CD4-positive, alpha-beta T cell (primary cell): Measurements from ENCODE around the gene CTNNBIP1. TPM values are rescaled to one million over a fixed set of nuclear protein-coding genes. Genes with fewer than 3 reads are reported as not detected.

Experiments
- ATAC-seq: fragments of 200-7000 bp; cut with Tn5 transposase; one replicate; pipeline ENCODE4 v1.10.0; 2022; ENCODE audit warnings: mild to moderate bottlenecking; ENCODE audit not compliant: poor library complexity
- CTCF ChIA-PET: fragments of 350-600 bp; sonication (Branson Sonifier 250); formaldehyde crosslinking; loops from one replicate; lab custom pipeline; 2021; ENCODE audit warnings: antibody characterized with exemption, inconsistent platforms; lab: Charles Lee
- POLR2A ChIA-PET: fragments of 350-600 bp; sonication (Branson Sonifier 250); formaldehyde crosslinking; loops from one replicate; lab custom pipeline; 2021; ENCODE audit warnings: antibody characterized with exemption, inconsistent platforms; lab: Charles Lee
- DNase-seq, 14 experiments: peaks; one replicate each; pipeline ENCODE4 v3.0.0-alpha.2; 2013 to 2020; ENCODE audit warnings: mixed read lengths in 2 of 14
- H3K27ac ChIP-seq, 2 donors: one replicate each; pipeline versions ENCODE4 v1.5.1 to v1.7.0; 2013; ENCODE audit warnings: low read length in 2 of 2, low read depth in 1 of 2, mild to moderate bottlenecking in 1 of 2
- H3K27me3 ChIP-seq, 2 experiments: 1 replicate in 1 of 2; 2 replicates in 1 of 2; pipeline versions ENCODE4 v1.6.1 to v1.7.0; 2013; ENCODE audit warnings: low read length in 2 of 2, control low read depth in 1 of 2, mild to moderate bottlenecking in 1 of 2, moderate library complexity in 1 of 2; ENCODE audit not compliant: insufficient read depth in 2 of 2, control insufficient read depth in 1 of 2
- H3K36me3 ChIP-seq: one replicate; pipeline ENCODE4 v1.6.1; 2013; ENCODE audit warnings: low read length, control low read depth; ENCODE audit not compliant: insufficient read depth
- H3K4me1 ChIP-seq: one replicate; pipeline ENCODE4 v1.6.1; 2013; ENCODE audit warnings: low read length, control low read depth; ENCODE audit not compliant: insufficient read depth
- H3K4me3 ChIP-seq: one replicate; pipeline ENCODE4 v1.5.1; 2013; ENCODE audit warnings: mild to moderate bottlenecking, low read length, moderate library complexity
- H3K9me3 ChIP-seq, 2 experiments: 1 replicate in 1 of 2; 2 replicates in 1 of 2; pipeline versions ENCODE4 v1.6.1 to v1.7.0; 2013; ENCODE audit warnings: low read length in 2 of 2, mild to moderate bottlenecking in 2 of 2, control low read depth in 1 of 2, moderate library complexity in 1 of 2; ENCODE audit not compliant: control insufficient read depth in 1 of 2, insufficient read depth in 1 of 2
- H3K27ac Mint-ChIP-seq: one replicate; pipeline ENCODE4 v1.8.0; 2020; ENCODE audit warnings: mixed read lengths
- H3K27me3 Mint-ChIP-seq: one replicate; pipeline ENCODE4 v1.8.0; 2021; ENCODE audit warnings: mixed read lengths
- H3K36me3 Mint-ChIP-seq: one replicate; pipeline ENCODE4 v1.8.0; 2021; ENCODE audit warnings: low read depth, mixed read lengths
- H3K4me1 Mint-ChIP-seq: one replicate; pipeline ENCODE4 v1.8.0; 2021; ENCODE audit warnings: low read depth, mixed read lengths
- H3K4me3 Mint-ChIP-seq: one replicate; pipeline ENCODE4 v1.8.0; 2020; ENCODE audit warnings: mild to moderate bottlenecking, mixed read lengths
- H3K9me3 Mint-ChIP-seq: one replicate; pipeline ENCODE4 v1.8.0; 2020; ENCODE audit warnings: mixed read lengths
- intact Hi-C, 2 experiments: fragments of 100-400 bp; cut with DNase I in 1 of 2; cut with micrococcal nuclease in 1 of 2; formaldehyde crosslinking; loops; one replicate each; pipeline versions ENCODE4 v1.15.1 to v1.9.0; 2023 to 2025; cut with DNase I, micrococcal nuclease
- total RNA-seq, 174 experiments: library from RNA in 2 of 174; stranded (reverse) in 2 of 174; gene quantifications; one replicate each; pipeline ENCODE4 v1.2.3 and lab custom pipeline; 2021 to 2026
- TF ChIP-seq, protein P1 (sequence below): fragments of 200-600 bp; IDR thresholded peaks from one replicate; pipeline ENCODE4 v1.8.0; 2022; ENCODE audit warnings: antibody characterized with exemption, mild to moderate bottlenecking

The CTNNBIP1 gene
- total RNA-seq, 2 experiments from 2014 or later = 6.6 to 6.8 TPM

DNA sequence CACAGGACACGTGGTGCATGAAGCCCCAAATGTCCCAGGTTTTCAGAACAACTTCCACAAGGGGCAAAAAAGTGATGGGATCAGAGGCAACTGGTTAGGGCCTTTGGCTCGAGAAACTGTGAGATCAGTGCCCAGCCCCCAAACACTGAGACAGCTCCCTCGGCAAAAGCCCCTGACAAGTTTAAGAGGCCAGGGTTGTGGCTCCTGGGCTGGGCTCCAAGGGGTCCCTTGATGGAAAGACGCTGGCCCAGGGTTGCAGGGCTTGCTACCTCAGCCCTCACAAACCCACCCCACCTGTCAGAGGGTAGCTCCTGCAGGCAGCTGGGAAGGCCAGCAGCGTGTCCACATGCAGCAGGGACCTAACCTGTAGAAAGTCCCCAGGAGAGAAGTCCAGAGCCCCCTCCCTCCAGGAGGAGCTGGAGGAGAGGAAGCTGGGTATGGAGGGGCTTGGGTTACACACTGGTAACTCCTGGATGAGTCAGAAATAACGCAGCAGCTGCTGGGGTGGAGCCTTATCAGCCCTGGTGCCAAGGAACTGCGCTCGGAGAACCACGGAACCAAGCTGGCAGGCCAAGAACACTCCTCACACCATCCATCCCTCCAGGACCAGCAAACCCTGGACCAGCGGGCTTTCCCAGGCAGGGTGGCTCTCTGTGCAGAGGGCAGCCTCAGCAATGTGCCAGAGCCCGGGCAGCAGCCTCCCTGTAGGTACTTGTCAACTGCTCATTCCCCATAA lies 37.5 kb downstream of the CTNNBIP1 start:
- Mint-ChIP-seq H3K9me3 (no peaks in the 10 kb centered on the region), H3K4me3 (no peak overlapping the region), H3K4me1 (peaks cover 7% of the 10 kb centered on the region), H3K27ac (no peak overlapping the region), H3K36me3 (no peaks in the 10 kb centered on the region), H3K27me3 (no peaks in the 10 kb centered on the region)
- intact Hi-C loops = no loop called here
- Histone ChIP-seq H3K9me3 (peaks cover 0 to 4% of the 10 kb centered on the region in 2 experiments), H3K27me3 (no peaks in the 10 kb centered on the region), H3K36me3 (peaks cover 5% of the 10 kb centered on the region), H3K4me1 (peaks cover 9% of the 10 kb centered on the region), H3K4me3 (no peak overlapping the region), H3K27ac (no peak overlapping the region)
- POLR2A ChIA-PET = no interaction called here
- ATAC-seq = no peak
- TF ChIP-seq, protein P1, sequence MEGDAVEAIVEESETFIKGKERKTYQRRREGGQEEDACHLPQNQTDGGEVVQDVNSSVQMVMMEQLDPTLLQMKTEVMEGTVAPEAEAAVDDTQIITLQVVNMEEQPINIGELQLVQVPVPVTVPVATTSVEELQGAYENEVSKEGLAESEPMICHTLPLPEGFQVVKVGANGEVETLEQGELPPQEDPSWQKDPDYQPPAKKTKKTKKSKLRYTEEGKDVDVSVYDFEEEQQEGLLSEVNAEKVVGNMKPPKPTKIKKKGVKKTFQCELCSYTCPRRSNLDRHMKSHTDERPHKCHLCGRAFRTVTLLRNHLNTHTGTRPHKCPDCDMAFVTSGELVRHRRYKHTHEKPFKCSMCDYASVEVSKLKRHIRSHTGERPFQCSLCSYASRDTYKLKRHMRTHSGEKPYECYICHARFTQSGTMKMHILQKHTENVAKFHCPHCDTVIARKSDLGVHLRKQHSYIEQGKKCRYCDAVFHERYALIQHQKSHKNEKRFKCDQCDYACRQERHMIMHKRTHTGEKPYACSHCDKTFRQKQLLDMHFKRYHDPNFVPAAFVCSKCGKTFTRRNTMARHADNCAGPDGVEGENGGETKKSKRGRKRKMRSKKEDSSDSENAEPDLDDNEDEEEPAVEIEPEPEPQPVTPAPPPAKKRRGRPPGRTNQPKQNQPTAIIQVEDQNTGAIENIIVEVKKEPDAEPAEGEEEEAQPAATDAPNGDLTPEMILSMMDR = no peak
- CTCF ChIA-PET = interaction anchor here (0.7 kb wide), 1 partner anchor 88 kb away, joined by 4 read pairs; no protein-coding TSS in a partner anchor
- DNase-seq = no peak

DNA sequence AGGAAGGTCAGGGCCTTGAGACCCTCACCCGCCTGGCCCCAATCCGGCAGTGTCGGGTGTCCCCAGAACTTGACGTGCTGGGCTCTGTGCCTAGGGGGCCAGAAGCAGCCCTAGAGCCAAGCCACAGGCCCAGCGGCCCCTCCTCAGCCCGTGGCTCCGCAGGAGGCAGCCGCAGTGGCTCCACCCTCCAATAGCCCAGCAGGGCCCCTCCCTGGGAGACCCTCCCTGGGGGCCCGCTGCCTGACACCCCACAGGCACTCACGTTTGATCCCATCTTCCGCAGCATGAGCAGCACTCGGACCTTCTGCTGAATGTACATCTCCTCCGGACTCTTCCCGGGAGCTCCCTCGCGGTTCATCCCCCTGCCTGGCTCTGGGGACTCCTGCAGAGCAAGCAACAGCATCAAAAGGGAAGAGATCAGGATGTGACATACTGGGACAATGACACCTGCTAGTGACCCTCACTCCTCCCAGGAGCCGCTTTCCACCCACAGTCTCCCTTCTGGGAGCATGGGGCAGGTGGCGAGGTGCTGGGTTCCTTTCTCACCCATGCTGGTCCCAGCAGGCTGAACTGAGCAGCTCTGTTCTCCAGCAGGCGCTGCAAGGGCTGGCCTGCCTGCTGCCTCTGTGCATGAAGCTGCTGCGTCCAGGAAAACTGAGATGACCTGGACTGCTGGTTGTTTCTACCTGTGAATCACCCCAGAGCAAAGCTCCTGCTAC lies 38.2 kb downstream of the CTNNBIP1 start:
- peaks cover 16% of the 10 kb centered on the region for H3K4me1 ChIP-seq
- CTCF ChIA-PET = no interaction called here
- H3K4me3 ChIP-seq = no peak overlapping the region
- Mint-ChIP-seq H3K4me1 (peaks cover 8% of the 10 kb centered on the region), H3K4me3 (no peak overlapping the region), H3K36me3 (no peaks in the 10 kb centered on the region), H3K9me3 (no peaks in the 10 kb centered on the region), H3K27me3 (no peaks in the 10 kb centered on the region), H3K27ac (no peak overlapping the region)
- no peak for DNase-seq
- no peak overlapping the region for H3K27ac ChIP-seq
- no peak for ATAC-seq
- TF ChIP-seq, protein P1 = no peak
- peaks cover 0 to 4% of the 10 kb centered on the region in 2 experiments for H3K9me3 ChIP-seq
- POLR2A ChIA-PET = no interaction called here
- peaks cover 5% of the 10 kb centered on the region for H3K36me3 ChIP-seq
- intact Hi-C loops = no loop called here
- no peaks in the 10 kb centered on the region for H3K27me3 ChIP-seq

GRCh38 chr1:9871021-9871420 lies 39.0 kb downstream of the CTNNBIP1 start:
- ChIA-PET POLR2A (no interaction called here), CTCF (interaction anchor here (6.9 kb wide), 1 partner anchor 87 kb away, joined by 70 read pairs; no protein-coding TSS in a partner anchor)
- Histone ChIP-seq H3K4me1 (peaks cover 17% of the 10 kb centered on the region), H3K4me3 (no peak overlapping the region), H3K36me3 (peaks cover 5% of the 10 kb centered on the region), H3K9me3 (peaks cover 0 to 4% of the 10 kb centered on the region in 2 experiments), H3K27me3 (no peaks in the 10 kb centered on the region), H3K27ac (no peak overlapping the region)
- DNase-seq = no peak
- Mint-ChIP-seq H3K36me3 (no peaks in the 10 kb centered on the region), H3K27ac (no peak overlapping the region), H3K9me3 (no peaks in the 10 kb centered on the region), H3K4me1 (peaks cover 11% of the 10 kb centered on the region), H3K4me3 (no peak overlapping the region), H3K27me3 (no peaks in the 10 kb centered on the region)
- ATAC-seq = no peak
- intact Hi-C loops = no loop called here
- TF ChIP-seq, protein P1 = no peak
